ENCODE results near the gene BEAN1. TPM values are rescaled to one million over a fixed set of nuclear protein-coding genes. Genes with fewer than 3 reads are reported as not detected.

Gene BEAN1
- total RNA-seq, 1 experiment from 2014 or later = not detected

DNA sequence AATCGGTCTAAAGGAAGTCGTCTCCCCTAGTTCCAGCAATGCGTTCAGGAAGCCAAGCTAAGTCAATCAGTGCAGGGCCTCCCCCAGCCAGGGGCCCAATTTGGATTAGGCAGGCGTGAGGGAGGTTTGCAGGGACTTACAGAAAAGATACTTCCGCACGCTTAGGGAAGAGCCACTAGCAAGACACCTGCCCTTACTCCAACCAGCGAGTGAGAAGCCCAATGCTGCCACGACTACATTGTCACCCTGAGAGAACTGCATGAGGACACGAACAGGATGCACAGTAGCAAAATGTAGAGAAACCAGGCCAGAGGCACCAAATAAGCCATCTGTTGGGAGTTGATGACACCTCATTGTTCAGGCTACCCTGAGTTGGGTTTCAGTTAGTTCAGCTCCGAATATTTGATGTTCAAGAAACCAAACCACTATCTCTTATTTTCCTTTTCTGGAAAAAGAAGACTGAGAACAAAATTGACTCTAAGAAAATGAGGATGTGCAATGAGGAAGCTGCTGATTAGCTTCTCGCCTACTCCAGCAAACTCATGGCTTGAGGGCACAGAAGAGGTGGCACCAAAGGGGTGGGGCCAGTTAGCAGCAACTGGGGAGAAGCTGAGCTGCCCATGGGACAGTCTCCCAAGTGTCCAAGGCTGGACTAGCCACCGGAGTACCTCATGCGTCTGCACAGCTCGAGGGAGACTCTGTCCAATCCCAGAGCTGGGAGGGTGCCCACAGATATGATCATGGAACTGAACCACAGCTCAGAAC is 93.5 kb downstream of the BEAN1 start (continued):
- TF ChIP-seq ETV6 (CRISPR knock-in tag; IDR thresholded peaks at IDR 0.05) = no peak

DNA sequence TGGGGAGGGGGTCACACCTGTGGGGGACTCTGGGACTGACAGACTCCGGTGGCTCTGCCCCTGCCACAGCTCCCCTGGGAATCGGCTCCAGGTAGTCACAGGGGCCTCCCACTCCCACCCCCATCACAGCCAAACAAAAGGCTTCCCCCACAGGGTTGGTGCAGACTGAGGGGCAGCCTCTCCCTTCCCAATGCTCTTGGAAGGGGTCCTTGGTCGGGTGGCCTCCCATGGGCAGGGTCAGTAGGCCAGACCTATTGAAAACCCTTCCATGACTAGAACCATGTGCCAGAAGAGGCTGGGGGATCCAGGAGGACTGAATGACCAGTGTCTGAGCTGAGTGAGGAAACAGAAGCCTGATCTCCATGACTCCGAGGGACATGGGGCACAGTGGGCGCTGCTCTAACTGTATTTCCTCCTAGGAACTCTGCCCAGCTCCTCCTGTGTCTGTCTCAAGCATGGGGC is 94.2 kb downstream of the BEAN1 start:
- no peaks in the 10 kb centered on the region for H3K9me3 Mint-ChIP-seq
- DNase-seq (ENCODE audit: low spot score) (no peak), ATAC-seq (no peak)
- H3K4me3 Mint-ChIP-seq = no peak overlapping the region
- no peak overlapping the region for H3K27ac Mint-ChIP-seq
- TF ChIP-seq, protein P1, sequence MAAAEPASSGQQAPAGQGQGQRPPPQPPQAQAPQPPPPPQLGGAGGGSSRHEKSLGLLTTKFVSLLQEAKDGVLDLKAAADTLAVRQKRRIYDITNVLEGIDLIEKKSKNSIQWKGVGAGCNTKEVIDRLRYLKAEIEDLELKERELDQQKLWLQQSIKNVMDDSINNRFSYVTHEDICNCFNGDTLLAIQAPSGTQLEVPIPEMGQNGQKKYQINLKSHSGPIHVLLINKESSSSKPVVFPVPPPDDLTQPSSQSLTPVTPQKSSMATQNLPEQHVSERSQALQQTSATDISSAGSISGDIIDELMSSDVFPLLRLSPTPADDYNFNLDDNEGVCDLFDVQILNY (CRISPR knock-in tag; IDR thresholded peaks at IDR 0.05) = no peak
- TF ChIP-seq, protein P2, sequence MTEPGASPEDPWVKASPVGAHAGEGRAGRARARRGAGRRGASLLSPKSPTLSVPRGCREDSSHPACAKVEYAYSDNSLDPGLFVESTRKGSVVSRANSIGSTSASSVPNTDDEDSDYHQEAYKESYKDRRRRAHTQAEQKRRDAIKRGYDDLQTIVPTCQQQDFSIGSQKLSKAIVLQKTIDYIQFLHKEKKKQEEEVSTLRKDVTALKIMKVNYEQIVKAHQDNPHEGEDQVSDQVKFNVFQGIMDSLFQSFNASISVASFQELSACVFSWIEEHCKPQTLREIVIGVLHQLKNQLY (CRISPR knock-in tag; IDR thresholded peaks at IDR 0.05) = no peak
- no peak for TF ChIP-seq ZNF423 (CRISPR knock-in tag; IDR thresholded peaks at IDR 0.05)
- TF ChIP-seq, protein P3, sequence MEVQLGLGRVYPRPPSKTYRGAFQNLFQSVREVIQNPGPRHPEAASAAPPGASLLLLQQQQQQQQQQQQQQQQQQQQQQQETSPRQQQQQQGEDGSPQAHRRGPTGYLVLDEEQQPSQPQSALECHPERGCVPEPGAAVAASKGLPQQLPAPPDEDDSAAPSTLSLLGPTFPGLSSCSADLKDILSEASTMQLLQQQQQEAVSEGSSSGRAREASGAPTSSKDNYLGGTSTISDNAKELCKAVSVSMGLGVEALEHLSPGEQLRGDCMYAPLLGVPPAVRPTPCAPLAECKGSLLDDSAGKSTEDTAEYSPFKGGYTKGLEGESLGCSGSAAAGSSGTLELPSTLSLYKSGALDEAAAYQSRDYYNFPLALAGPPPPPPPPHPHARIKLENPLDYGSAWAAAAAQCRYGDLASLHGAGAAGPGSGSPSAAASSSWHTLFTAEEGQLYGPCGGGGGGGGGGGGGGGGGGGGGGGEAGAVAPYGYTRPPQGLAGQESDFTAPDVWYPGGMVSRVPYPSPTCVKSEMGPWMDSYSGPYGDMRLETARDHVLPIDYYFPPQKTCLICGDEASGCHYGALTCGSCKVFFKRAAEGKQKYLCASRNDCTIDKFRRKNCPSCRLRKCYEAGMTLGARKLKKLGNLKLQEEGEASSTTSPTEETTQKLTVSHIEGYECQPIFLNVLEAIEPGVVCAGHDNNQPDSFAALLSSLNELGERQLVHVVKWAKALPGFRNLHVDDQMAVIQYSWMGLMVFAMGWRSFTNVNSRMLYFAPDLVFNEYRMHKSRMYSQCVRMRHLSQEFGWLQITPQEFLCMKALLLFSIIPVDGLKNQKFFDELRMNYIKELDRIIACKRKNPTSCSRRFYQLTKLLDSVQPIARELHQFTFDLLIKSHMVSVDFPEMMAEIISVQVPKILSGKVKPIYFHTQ (CRISPR knock-in tag; IDR thresholded peaks at IDR 0.05) = no peak
- TF ChIP-seq, protein P4, sequence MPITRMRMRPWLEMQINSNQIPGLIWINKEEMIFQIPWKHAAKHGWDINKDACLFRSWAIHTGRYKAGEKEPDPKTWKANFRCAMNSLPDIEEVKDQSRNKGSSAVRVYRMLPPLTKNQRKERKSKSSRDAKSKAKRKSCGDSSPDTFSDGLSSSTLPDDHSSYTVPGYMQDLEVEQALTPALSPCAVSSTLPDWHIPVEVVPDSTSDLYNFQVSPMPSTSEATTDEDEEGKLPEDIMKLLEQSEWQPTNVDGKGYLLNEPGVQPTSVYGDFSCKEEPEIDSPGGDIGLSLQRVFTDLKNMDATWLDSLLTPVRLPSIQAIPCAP (CRISPR knock-in tag; IDR thresholded peaks at IDR 0.05) = no peak
- TF ChIP-seq, protein P5, sequence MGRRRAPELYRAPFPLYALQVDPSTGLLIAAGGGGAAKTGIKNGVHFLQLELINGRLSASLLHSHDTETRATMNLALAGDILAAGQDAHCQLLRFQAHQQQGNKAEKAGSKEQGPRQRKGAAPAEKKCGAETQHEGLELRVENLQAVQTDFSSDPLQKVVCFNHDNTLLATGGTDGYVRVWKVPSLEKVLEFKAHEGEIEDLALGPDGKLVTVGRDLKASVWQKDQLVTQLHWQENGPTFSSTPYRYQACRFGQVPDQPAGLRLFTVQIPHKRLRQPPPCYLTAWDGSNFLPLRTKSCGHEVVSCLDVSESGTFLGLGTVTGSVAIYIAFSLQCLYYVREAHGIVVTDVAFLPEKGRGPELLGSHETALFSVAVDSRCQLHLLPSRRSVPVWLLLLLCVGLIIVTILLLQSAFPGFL (CRISPR knock-in tag; IDR thresholded peaks at IDR 0.05; ENCODE audit: borderline replicate concordance) = no peak
- no peak for TF ChIP-seq CBFB (CRISPR knock-in tag; IDR thresholded peaks at IDR 0.05; ENCODE audit: low read depth)
- no peak for TF ChIP-seq ZBTB21 (CRISPR knock-in tag; IDR thresholded peaks at IDR 0.05; ENCODE audit: borderline replicate concordance)
- TF ChIP-seq EMX1 (CRISPR knock-in tag; IDR thresholded peaks at IDR 0.05) = no peak
- TF ChIP-seq RELA (CRISPR knock-in tag; IDR thresholded peaks at IDR 0.05; ENCODE audit: borderline replicate concordance) = no peak
- no peak for TF ChIP-seq NR1H2 (CRISPR knock-in tag; IDR thresholded peaks at IDR 0.05)
- no peak for TF ChIP-seq SP1 (CRISPR knock-in tag; conservative IDR thresholded peaks at IDR 0.05)
- TF ChIP-seq, protein P6, sequence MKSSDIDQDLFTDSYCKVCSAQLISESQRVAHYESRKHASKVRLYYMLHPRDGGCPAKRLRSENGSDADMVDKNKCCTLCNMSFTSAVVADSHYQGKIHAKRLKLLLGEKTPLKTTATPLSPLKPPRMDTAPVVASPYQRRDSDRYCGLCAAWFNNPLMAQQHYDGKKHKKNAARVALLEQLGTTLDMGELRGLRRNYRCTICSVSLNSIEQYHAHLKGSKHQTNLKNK (CRISPR knock-in tag; IDR thresholded peaks at IDR 0.05) = no peak
- TF ChIP-seq, protein P7, sequence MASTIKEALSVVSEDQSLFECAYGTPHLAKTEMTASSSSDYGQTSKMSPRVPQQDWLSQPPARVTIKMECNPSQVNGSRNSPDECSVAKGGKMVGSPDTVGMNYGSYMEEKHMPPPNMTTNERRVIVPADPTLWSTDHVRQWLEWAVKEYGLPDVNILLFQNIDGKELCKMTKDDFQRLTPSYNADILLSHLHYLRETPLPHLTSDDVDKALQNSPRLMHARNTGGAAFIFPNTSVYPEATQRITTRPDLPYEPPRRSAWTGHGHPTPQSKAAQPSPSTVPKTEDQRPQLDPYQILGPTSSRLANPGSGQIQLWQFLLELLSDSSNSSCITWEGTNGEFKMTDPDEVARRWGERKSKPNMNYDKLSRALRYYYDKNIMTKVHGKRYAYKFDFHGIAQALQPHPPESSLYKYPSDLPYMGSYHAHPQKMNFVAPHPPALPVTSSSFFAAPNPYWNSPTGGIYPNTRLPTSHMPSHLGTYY (CRISPR knock-in tag; IDR thresholded peaks at IDR 0.05) = no peak
- TF ChIP-seq, protein P8, sequence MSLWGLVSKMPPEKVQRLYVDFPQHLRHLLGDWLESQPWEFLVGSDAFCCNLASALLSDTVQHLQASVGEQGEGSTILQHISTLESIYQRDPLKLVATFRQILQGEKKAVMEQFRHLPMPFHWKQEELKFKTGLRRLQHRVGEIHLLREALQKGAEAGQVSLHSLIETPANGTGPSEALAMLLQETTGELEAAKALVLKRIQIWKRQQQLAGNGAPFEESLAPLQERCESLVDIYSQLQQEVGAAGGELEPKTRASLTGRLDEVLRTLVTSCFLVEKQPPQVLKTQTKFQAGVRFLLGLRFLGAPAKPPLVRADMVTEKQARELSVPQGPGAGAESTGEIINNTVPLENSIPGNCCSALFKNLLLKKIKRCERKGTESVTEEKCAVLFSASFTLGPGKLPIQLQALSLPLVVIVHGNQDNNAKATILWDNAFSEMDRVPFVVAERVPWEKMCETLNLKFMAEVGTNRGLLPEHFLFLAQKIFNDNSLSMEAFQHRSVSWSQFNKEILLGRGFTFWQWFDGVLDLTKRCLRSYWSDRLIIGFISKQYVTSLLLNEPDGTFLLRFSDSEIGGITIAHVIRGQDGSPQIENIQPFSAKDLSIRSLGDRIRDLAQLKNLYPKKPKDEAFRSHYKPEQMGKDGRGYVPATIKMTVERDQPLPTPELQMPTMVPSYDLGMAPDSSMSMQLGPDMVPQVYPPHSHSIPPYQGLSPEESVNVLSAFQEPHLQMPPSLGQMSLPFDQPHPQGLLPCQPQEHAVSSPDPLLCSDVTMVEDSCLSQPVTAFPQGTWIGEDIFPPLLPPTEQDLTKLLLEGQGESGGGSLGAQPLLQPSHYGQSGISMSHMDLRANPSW (CRISPR knock-in tag; conservative IDR thresholded peaks at IDR 0.05; ENCODE audit: low read depth) = no peak
- ChIA-PET CTCF (interaction anchor here (0.6 to 3.3 kb wide), 5 partner anchors 9 to 275 kb away, joined by 3 to 12 read pairs (median 5); no protein-coding TSS in a partner anchor), POLR2A (no interaction called here)
- H3K4me1 Mint-ChIP-seq = peaks cover 12% of the 10 kb centered on the region
- no peaks in the 10 kb centered on the region for H3K27me3 Mint-ChIP-seq (ENCODE audit: low read depth)
- no peaks in the 10 kb centered on the region for H3K36me3 Mint-ChIP-seq

All from WTC11 (cell line).